MM.1S (cell line): Measurements from ENCODE around the gene HOMER1.

Experiments used
- CTCF ChIP-seq: fragments of 300-600 bp; sonication (generic); IDR thresholded peaks from 2 replicates; pipeline ENCODE4 v1.5.1; 2016; ENCODE audit warnings: antibody characterized with exemption, low read length, mixed read lengths
- EZH2 ChIP-seq: fragments of 300-600 bp; sonication (generic); optimal IDR thresholded peaks from 2 replicates; pipeline ENCODE3; 2017; ENCODE audit warnings: low read depth, mild to moderate bottlenecking, antibody characterized with exemption, low read length, mixed read lengths
- EZH2phosphoT487 ChIP-seq: fragments of 300-600 bp; sonication (generic); IDR thresholded peaks from 2 replicates; pipeline ENCODE4 v1.6.1; 2018; ENCODE audit warnings: antibody characterized with exemption, low read length

GRCh38 chr5:79488058-79488457 lies 25.9 kb downstream of the HOMER1 start:
- TF ChIP-seq CTCF, result no peak
- TF ChIP-seq EZH2, result no peak
- TF ChIP-seq EZH2phosphoT487, result no peak
